ENCODE results near the gene SAFB2.

DNA sequence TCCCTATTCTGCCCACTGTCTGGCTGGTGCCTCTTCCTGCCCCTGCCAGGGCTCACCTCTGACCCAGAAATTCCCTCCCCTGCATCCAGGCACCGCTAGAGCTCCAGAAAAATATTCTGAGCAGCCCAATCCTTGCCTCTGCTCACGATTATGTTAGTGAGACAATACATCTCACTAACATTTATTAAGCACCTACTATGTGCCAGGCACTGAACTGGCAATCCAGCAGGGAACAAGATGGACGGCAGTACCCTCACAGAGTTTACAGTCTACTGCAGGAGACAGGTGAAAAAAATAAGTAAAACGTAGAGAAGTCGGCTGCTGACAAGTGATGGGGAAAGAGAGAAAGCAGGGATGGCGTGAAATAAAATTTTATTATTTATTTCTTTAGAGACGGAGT lies 60.3 kb downstream of the SAFB2 start:
- no peak for TF ChIP-seq POLR2AphosphoS5 (IDR thresholded peaks at IDR 0.05)
- no peak for TF ChIP-seq CTCF (IDR thresholded peaks at IDR 0.05)
- no peak for TF ChIP-seq POLR2A (IDR thresholded peaks at IDR 0.05)
